ENCODE measurements around the gene SKP1.

The SKP1 gene

GRCh38 chr5:134127376-134127861 lies 49.3 kb downstream of the SKP1 start:
- Histone ChIP-seq H3K36me3 (ENCODE audit: control insufficient read depth, insufficient read depth, low read length) (peaks cover 39% of the 10 kb centered on the region), H3K4me1 (ENCODE audit: control insufficient read depth, insufficient read depth, low read length, poor library complexity, severe bottlenecking) (no peaks in the 10 kb centered on the region), H3K9me3 (ENCODE audit: control insufficient read depth, low read length) (no peaks in the 10 kb centered on the region), H3K27ac (ENCODE audit: low read depth, low read length, severe bottlenecking) (no peak overlapping the region), H3K4me3 (ENCODE audit: extremely low read depth, insufficient read depth, low read length, poor library complexity, severe bottlenecking) (no peak overlapping the region)
- 87 to 90% methylated on average over 13 to 14 of the region's 15 CpGs for WGBS, 2 experiments (ENCODE audit: insufficient coverage in 2 of 2)

- WGBS, 2 experiments (ENCODE audit: insufficient coverage in 2 of 2): 88 to 93% methylated on average over 8 to 13 of the region's 14 CpGs
- H3K27ac ChIP-seq (ENCODE audit: low read depth, low read length, severe bottlenecking): no peak overlapping the region
Measured at GRCh38 chr5:134125039-134126015, 51.4 kb downstream of the SKP1 start.

GRCh38 chr5:134124289-134125038 lies 52.3 kb downstream of the SKP1 start:
- H3K9me3 ChIP-seq (ENCODE audit: control insufficient read depth, low read length): no peaks in the 10 kb centered on the region
- H3K4me3 ChIP-seq (ENCODE audit: extremely low read depth, insufficient read depth, low read length, poor library complexity, severe bottlenecking): no peak overlapping the region
- no peak overlapping the region for H3K27ac ChIP-seq (ENCODE audit: low read depth, low read length, severe bottlenecking)
- no peaks in the 10 kb centered on the region for H3K4me1 ChIP-seq (ENCODE audit: control insufficient read depth, insufficient read depth, low read length, poor library complexity, severe bottlenecking)
- H3K36me3 ChIP-seq (ENCODE audit: control insufficient read depth, insufficient read depth, low read length): peaks cover 31% of the 10 kb centered on the region
- WGBS, 2 experiments (ENCODE audit: insufficient coverage in 2 of 2): 94 to 95% methylated on average over 3 to 5 of the region's 8 CpGs

More at GRCh38 chr5:134125039-134126015, 51.4 kb downstream of the SKP1 start:
- H3K4me3 ChIP-seq (ENCODE audit: extremely low read depth, insufficient read depth, low read length, poor library complexity, severe bottlenecking): no peak overlapping the region
- no peaks in the 10 kb centered on the region for H3K4me1 ChIP-seq (ENCODE audit: control insufficient read depth, insufficient read depth, low read length, poor library complexity, severe bottlenecking)
- H3K36me3 ChIP-seq (ENCODE audit: control insufficient read depth, insufficient read depth, low read length): peaks cover 31% of the 10 kb centered on the region
- H3K9me3 ChIP-seq (ENCODE audit: control insufficient read depth, low read length): no peaks in the 10 kb centered on the region

- Histone ChIP-seq H3K4me3 (ENCODE audit: extremely low read depth, insufficient read depth, low read length, poor library complexity, severe bottlenecking) (no peak overlapping the region), H3K27ac (ENCODE audit: low read depth, low read length, severe bottlenecking) (no peak overlapping the region), H3K36me3 (ENCODE audit: control insufficient read depth, insufficient read depth, low read length) (peaks cover 34% of the 10 kb centered on the region), H3K9me3 (ENCODE audit: control insufficient read depth, low read length) (no peaks in the 10 kb centered on the region), H3K4me1 (ENCODE audit: control insufficient read depth, insufficient read depth, low read length, poor library complexity, severe bottlenecking) (no peaks in the 10 kb centered on the region)
- WGBS, 2 experiments (ENCODE audit: insufficient coverage in 2 of 2): 93 to 97% methylated on average over 3 to 6 of the region's 6 CpGs
Measured at GRCh38 chr5:134123360-134123759, 53.4 kb downstream of the SKP1 start.

- H3K4me3 ChIP-seq (ENCODE audit: extremely low read depth, insufficient read depth, low read length, poor library complexity, severe bottlenecking): no peak overlapping the region
- H3K36me3 ChIP-seq (ENCODE audit: control insufficient read depth, insufficient read depth, low read length): peaks cover 37% of the 10 kb centered on the region
- no peaks in the 10 kb centered on the region for H3K4me1 ChIP-seq (ENCODE audit: control insufficient read depth, insufficient read depth, low read length, poor library complexity, severe bottlenecking)
- no peaks in the 10 kb centered on the region for H3K9me3 ChIP-seq (ENCODE audit: control insufficient read depth, low read length)
- WGBS, 2 experiments (ENCODE audit: insufficient coverage in 2 of 2): 90 to 100% methylated on average over 3 of the region's 3 CpGs
- no peak overlapping the region for H3K27ac ChIP-seq (ENCODE audit: low read depth, low read length, severe bottlenecking)
Measured at GRCh38 chr5:134122530-134122929, 54.2 kb downstream of the SKP1 start.

GRCh38 chr5:134120386-134121138 lies 56.2 kb downstream of the SKP1 start:
- H3K9me3 ChIP-seq (ENCODE audit: control insufficient read depth, low read length): no peaks in the 10 kb centered on the region
- H3K27ac ChIP-seq (ENCODE audit: low read depth, low read length, severe bottlenecking): no peak overlapping the region
- peaks cover 42% of the 10 kb centered on the region for H3K36me3 ChIP-seq (ENCODE audit: control insufficient read depth, insufficient read depth, low read length)
- H3K4me3 ChIP-seq (ENCODE audit: extremely low read depth, insufficient read depth, low read length, poor library complexity, severe bottlenecking): no peak overlapping the region
- no peaks in the 10 kb centered on the region for H3K4me1 ChIP-seq (ENCODE audit: control insufficient read depth, insufficient read depth, low read length, poor library complexity, severe bottlenecking)
- 93 to 94% methylated on average over 16 to 17 of the region's 17 CpGs for WGBS, 2 experiments (ENCODE audit: insufficient coverage in 2 of 2)

GRCh38 chr5:134119720-134120119 lies 57.0 kb downstream of the SKP1 start:
- Histone ChIP-seq H3K36me3 (ENCODE audit: control insufficient read depth, insufficient read depth, low read length) (peaks cover 37% of the 10 kb centered on the region), H3K4me3 (ENCODE audit: extremely low read depth, insufficient read depth, low read length, poor library complexity, severe bottlenecking) (no peak overlapping the region), H3K4me1 (ENCODE audit: control insufficient read depth, insufficient read depth, low read length, poor library complexity, severe bottlenecking) (no peaks in the 10 kb centered on the region), H3K27ac (ENCODE audit: low read depth, low read length, severe bottlenecking) (no peak overlapping the region), H3K9me3 (ENCODE audit: control insufficient read depth, low read length) (no peaks in the 10 kb centered on the region)
- whole genome bisulfite sequencing, 2 experiments (ENCODE audit: insufficient coverage in 2 of 2): 89 to 97% methylated on average over 12 of the region's 12 CpGs

GRCh38 chr5:134118212-134118835 lies 58.4 kb downstream of the SKP1 start:
- H3K4me1 ChIP-seq (ENCODE audit: control insufficient read depth, insufficient read depth, low read length, poor library complexity, severe bottlenecking): peaks cover 2% of the 10 kb centered on the region
- peaks cover 34% of the 10 kb centered on the region for H3K36me3 ChIP-seq (ENCODE audit: control insufficient read depth, insufficient read depth, low read length)
- no peaks in the 10 kb centered on the region for H3K9me3 ChIP-seq (ENCODE audit: control insufficient read depth, low read length)
- no peak overlapping the region for H3K4me3 ChIP-seq (ENCODE audit: extremely low read depth, insufficient read depth, low read length, poor library complexity, severe bottlenecking)
- H3K27ac ChIP-seq (ENCODE audit: low read depth, low read length, severe bottlenecking): no peak overlapping the region
- 95 to 100% methylated on average over 3 of the region's 4 CpGs for WGBS, 2 experiments (ENCODE audit: insufficient coverage in 2 of 2)

GRCh38 chr5:134116789-134117761 lies 59.7 kb downstream of the SKP1 start:
- WGBS, 2 experiments (ENCODE audit: insufficient coverage in 2 of 2): 95 to 98% methylated on average over 7 to 9 of the region's 12 CpGs

More at GRCh38 chr5:134116789-134117761, 59.7 kb downstream of the SKP1 start:
- H3K36me3 ChIP-seq (ENCODE audit: control insufficient read depth, insufficient read depth, low read length): peaks cover 34% of the 10 kb centered on the region
- H3K27ac ChIP-seq (ENCODE audit: low read depth, low read length, severe bottlenecking): no peak overlapping the region
- no peaks in the 10 kb centered on the region for H3K9me3 ChIP-seq (ENCODE audit: control insufficient read depth, low read length)
- no peak overlapping the region for H3K4me3 ChIP-seq (ENCODE audit: extremely low read depth, insufficient read depth, low read length, poor library complexity, severe bottlenecking)
- H3K4me1 ChIP-seq (ENCODE audit: control insufficient read depth, insufficient read depth, low read length, poor library complexity, severe bottlenecking): peaks cover 2% of the 10 kb centered on the region
